ENCODE results near the gene TM4SF1. TPM values are rescaled to one million over a fixed set of nuclear protein-coding genes. Genes with fewer than 3 reads are reported as not detected.
A peak's percentile ranks its signal among the peaks of the same experiment; 100 is the strongest.

TM4SF1 gene
- total and polyA plus RNA-seq, 8 donors, result 29.8 to 468 (median 90.0) TPM

GRCh38 chr3:149336925-149337324 is 40.5 kb downstream of the TM4SF1 start:
- Histone ChIP-seq H3K27me3 (no peaks in the 10 kb centered on the region), H3K4me3 (no peak overlapping the region), H3K9me3 (no peaks in the 10 kb centered on the region), H3K27ac (peak overlapping the region in 1 of 5 donors; percentile 26), H3K36me3 (no peaks in the 10 kb centered on the region), H3K4me1 (peaks cover 12 to 42% (median 19%) of the 10 kb centered on the region in 4 donors)
- intact Hi-C loops (cut with DNase I; ENCODE audit: low total_unique reads), result no loop called here
- DNase-seq, result no peak
- no peak for TF ChIP-seq CTCF (IDR thresholded peaks at IDR 0.05)
- no peak for TF ChIP-seq POLR2AphosphoS5 (IDR thresholded peaks at IDR 0.05)
- TF ChIP-seq EP300 (IDR thresholded peaks at IDR 0.05), result no peak
- TF ChIP-seq POLR2A (IDR thresholded peaks at IDR 0.05), result no peak

DNA sequence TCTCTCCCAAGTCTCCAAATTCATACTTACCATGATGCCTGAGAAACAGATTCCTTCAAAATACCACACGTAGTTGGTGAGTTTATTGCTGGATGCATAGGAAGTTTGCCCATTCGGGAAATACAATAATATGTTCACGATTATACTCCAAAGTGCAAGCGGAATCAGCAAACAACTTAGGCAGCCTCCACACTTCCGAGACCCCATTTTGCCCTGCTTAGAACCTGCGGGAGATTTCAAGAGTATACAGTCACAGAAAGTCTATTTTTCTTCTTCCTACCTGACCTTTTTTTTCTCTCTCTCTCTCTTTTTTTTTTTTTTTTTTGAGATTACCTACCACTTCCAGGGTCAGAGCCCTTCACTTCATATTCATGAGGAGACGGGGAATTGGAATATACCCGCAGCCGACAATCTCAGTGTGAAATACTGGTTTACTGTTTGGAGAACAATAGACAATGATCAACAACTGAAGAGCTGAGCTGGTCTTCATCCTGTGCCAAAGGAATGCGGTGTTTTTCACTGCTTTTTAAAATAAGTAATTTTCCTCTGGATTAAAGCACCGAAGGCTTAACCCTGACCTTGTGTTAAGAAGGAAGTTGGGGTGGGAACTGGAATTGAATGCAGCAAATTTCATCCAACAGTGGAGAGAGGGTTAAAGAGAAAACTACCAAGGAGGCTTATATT is 44.1 kb downstream of the TM4SF1 start, which contains the start of gene TM4SF18:
Gene TM4SF18, minus strand, starts transcription at position 461 of the 684 bp plus-strand sequence. Its CDS starts 254 bp downstream, at position 207.
- Histone ChIP-seq H3K4me3 (peak within 1 kb of the TSS in 1 of 4 donors; percentile 14), H3K4me1 (peaks cover 0 to 22% (median 5%) of the 10 kb centered on the region in 4 donors), H3K36me3 (no peaks in the 10 kb centered on the region), H3K27ac (peak within 1 kb of the TSS; percentile 43 to 52 (median 48)), H3K9me3 (no peaks in the 10 kb centered on the region), H3K27me3 (no peaks in the 10 kb centered on the region)
- no peak for DNase-seq
- intact Hi-C loops (cut with DNase I; ENCODE audit: low total_unique reads), result no loop called here
- no peak for TF ChIP-seq POLR2A (IDR thresholded peaks at IDR 0.05)
- no peak for TF ChIP-seq CTCF (IDR thresholded peaks at IDR 0.05)
- TF ChIP-seq EP300 (IDR thresholded peaks at IDR 0.05), result no peak
- no peak for TF ChIP-seq POLR2AphosphoS5 (IDR thresholded peaks at IDR 0.05)
- WGBS, 5 donors, result 77 to 86% (median 82%) methylated on average over 11 of the region's 11 CpGs

DNA sequence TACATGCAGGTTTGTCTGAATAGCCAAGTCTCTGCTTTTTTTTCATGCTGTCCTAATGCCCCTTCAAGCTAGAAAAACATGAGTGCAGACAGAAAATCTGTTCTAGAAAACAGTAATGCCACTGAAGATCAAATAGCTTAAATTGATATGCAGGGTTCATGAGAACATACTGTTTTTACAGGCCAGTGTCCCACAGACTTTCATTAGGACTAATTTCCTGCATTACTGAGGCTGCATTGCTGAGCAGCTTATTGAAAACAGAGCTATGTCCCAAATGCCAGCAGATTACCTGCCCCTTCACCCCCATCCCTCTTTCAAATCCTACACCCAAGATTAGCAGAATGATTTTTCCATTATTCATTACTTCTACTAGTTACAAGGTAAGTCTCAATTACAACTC is 44.7 kb downstream of the TM4SF1 start:
- no peaks in the 10 kb centered on the region for H3K9me3 ChIP-seq
- H3K4me1 ChIP-seq, result peaks cover 0 to 22% (median 5%) of the 10 kb centered on the region in 4 donors
- peak overlapping the region in 1 of 4 donors; percentile 5 for H3K4me3 ChIP-seq
- DNase-seq, result no peak
- intact Hi-C loops (cut with DNase I; ENCODE audit: low total_unique reads), result no loop called here
- H3K27me3 ChIP-seq, result no peaks in the 10 kb centered on the region
- no peaks in the 10 kb centered on the region for H3K36me3 ChIP-seq
- TF ChIP-seq EP300 (IDR thresholded peaks at IDR 0.05) (no peak), POLR2AphosphoS5 (IDR thresholded peaks at IDR 0.05) (no peak), POLR2A (IDR thresholded peaks at IDR 0.05) (no peak), CTCF (IDR thresholded peaks at IDR 0.05) (no peak)
- H3K27ac ChIP-seq, result peak overlapping the region in 4 of 5 donors; percentile 43 to 52 (median 48)

- WGBS, 5 donors, result 0 to 8% (median 2%) methylated on average over 1 of the region's 1 CpG
- no peak for TF ChIP-seq POLR2AphosphoS5 (IDR thresholded peaks at IDR 0.05)
- TF ChIP-seq POLR2A (IDR thresholded peaks at IDR 0.05), result no peak
- TF ChIP-seq EP300 (IDR thresholded peaks at IDR 0.05), result no peak
- TF ChIP-seq CTCF (IDR thresholded peaks at IDR 0.05), result no peak
- intact Hi-C loops (cut with DNase I; ENCODE audit: low total_unique reads), result no loop called here
Measured at GRCh38 chr3:149332227-149332765, 45.2 kb downstream of the TM4SF1 start.

More at GRCh38 chr3:149332227-149332765, 45.2 kb downstream of the TM4SF1 start:
- no peaks in the 10 kb centered on the region for H3K27me3 ChIP-seq
- no peaks in the 10 kb centered on the region for H3K9me3 ChIP-seq
- peak overlapping the region in 4 of 5 donors; percentile 43 to 52 (median 48) for H3K27ac ChIP-seq
- no peaks in the 10 kb centered on the region for H3K36me3 ChIP-seq
- H3K4me3 ChIP-seq, result peak overlapping the region in 1 of 4 donors; percentile 5
- peaks cover 0 to 22% (median 5%) of the 10 kb centered on the region in 4 donors for H3K4me1 ChIP-seq
- no peak for DNase-seq
